SK-N-SH treated with all-trans-retinoic acid at 6 μM for 48 hours (cell line): ENCODE data around the gene IGSF9.

ENCODE experiments used
- ATAC-seq: fragments of 200-7000 bp; cut with Tn5 transposase; 3 replicates; pipeline ENCODE4 v1.9.1; 2020; ENCODE audit warnings: mild to moderate bottlenecking, moderate library complexity
- ARNTL ChIP-seq: fragments of 450-650 bp; formaldehyde crosslinking; IDR thresholded peaks from 2 replicates; pipeline ENCODE4 v1.5.0; 2020; ENCODE audit warnings: low read depth, mild to moderate bottlenecking, moderate library complexity, borderline replicate concordance
- BACH2 ChIP-seq: fragments of 250-450 bp; sonication (Bioruptor Pico); IDR thresholded peaks from 2 replicates; pipeline ENCODE4 v1.9.0; 2021; ENCODE audit warnings: mild to moderate bottlenecking, borderline replicate concordance
- CREB5 ChIP-seq: fragments of 250-450 bp; sonication (Bioruptor Pico); IDR thresholded peaks from 2 replicates; pipeline ENCODE4 v1.5.1; 2020; ENCODE audit warnings: low read depth, mild to moderate bottlenecking, moderate library complexity
- CSDC2 ChIP-seq: fragments of 250-450 bp; sonication (Bioruptor Pico); IDR thresholded peaks from 2 replicates; pipeline ENCODE4 v1.5.0; 2020; ENCODE audit warnings: mild to moderate bottlenecking, moderate library complexity
- GLIS3 ChIP-seq: fragments of 250-450 bp; sonication (Bioruptor Pico); IDR thresholded peaks from 2 replicates; pipeline ENCODE4 v1.5.0; 2020; ENCODE audit warnings: mild to moderate bottlenecking, moderate library complexity
- ISL1 ChIP-seq: fragments of 250-450 bp; sonication (Bioruptor Pico); IDR thresholded peaks from 2 replicates; pipeline ENCODE4 v2.1.2; 2022; ENCODE audit warnings: mild to moderate bottlenecking, moderate library complexity
- OSR1 ChIP-seq: fragments of 250-450 bp; sonication (Bioruptor Pico); IDR thresholded peaks from 2 replicates; pipeline ENCODE4 v1.8.0; 2022; ENCODE audit warnings: moderate library complexity, mild to moderate bottlenecking, inconsistent platforms
- POU6F1 ChIP-seq: fragments of 250-450 bp; sonication (Bioruptor Pico); IDR thresholded peaks from 2 replicates; pipeline ENCODE4 v1.8.0; 2021; ENCODE audit warnings: low read depth, mild to moderate bottlenecking, moderate library complexity, borderline replicate concordance
- PPARA ChIP-seq: fragments of 250-450 bp; sonication (Bioruptor Pico); IDR thresholded peaks from 2 replicates; pipeline ENCODE4 v1.5.0; 2020; ENCODE audit warnings: mild to moderate bottlenecking, borderline replicate concordance
- SNAI2 ChIP-seq: fragments of 250-450 bp; sonication (Bioruptor Pico); IDR thresholded peaks from 2 replicates; pipeline ENCODE4 v1.5.0; 2020; ENCODE audit warnings: mild to moderate bottlenecking, moderate library complexity
- TCF4 ChIP-seq: fragments of 250-450 bp; sonication (Bioruptor Pico); IDR thresholded peaks from 2 replicates; pipeline ENCODE4 v1.8.0; 2021; ENCODE audit warnings: mild to moderate bottlenecking, moderate library complexity, borderline replicate concordance
- TOX ChIP-seq: fragments of 250-450 bp; sonication (Bioruptor Pico); IDR thresholded peaks from 2 replicates; pipeline ENCODE4 v1.8.0; 2021; ENCODE audit warnings: mild to moderate bottlenecking, moderate library complexity, borderline replicate concordance
- ZC3H10 ChIP-seq: fragments of 250-450 bp; sonication (Bioruptor Pico); IDR thresholded peaks from 2 replicates; pipeline ENCODE4 v1.5.1; 2021; ENCODE audit warnings: mild to moderate bottlenecking, moderate library complexity
- ZFP3 ChIP-seq: fragments of 250-450 bp; sonication (Bioruptor Pico); IDR thresholded peaks from 2 replicates; pipeline ENCODE4 v1.5.0; 2020; ENCODE audit warnings: mild to moderate bottlenecking, moderate library complexity
- ZFP30 ChIP-seq: fragments of 450-650 bp; formaldehyde crosslinking; IDR thresholded peaks from 2 replicates; pipeline ENCODE4 v1.5.0; 2022; ENCODE audit warnings: mild to moderate bottlenecking, moderate library complexity
- ZNF565 ChIP-seq: fragments of 450-650 bp; formaldehyde crosslinking; conservative IDR thresholded peaks from 2 replicates; pipeline ENCODE4 v1.5.0; 2020; ENCODE audit warnings: low read depth, mild to moderate bottlenecking, moderate library complexity
- ZNF70 ChIP-seq: fragments of 450-650 bp; formaldehyde crosslinking; IDR thresholded peaks from 2 replicates; pipeline ENCODE4 v1.5.0; 2020; ENCODE audit warnings: mild to moderate bottlenecking, moderate library complexity
- ZNF8 ChIP-seq: fragments of 450-650 bp; formaldehyde crosslinking; IDR thresholded peaks from 2 replicates; pipeline ENCODE4 v1.5.0; 2020; ENCODE audit warnings: mild to moderate bottlenecking, moderate library complexity
- TF ChIP-seq, protein P1 (sequence below): fragments of 250-450 bp; sonication (Bioruptor Pico); IDR thresholded peaks from 2 replicates; pipeline ENCODE4 v1.5.0; 2020; ENCODE audit warnings: mild to moderate bottlenecking, moderate library complexity

Gene IGSF9

DNA sequence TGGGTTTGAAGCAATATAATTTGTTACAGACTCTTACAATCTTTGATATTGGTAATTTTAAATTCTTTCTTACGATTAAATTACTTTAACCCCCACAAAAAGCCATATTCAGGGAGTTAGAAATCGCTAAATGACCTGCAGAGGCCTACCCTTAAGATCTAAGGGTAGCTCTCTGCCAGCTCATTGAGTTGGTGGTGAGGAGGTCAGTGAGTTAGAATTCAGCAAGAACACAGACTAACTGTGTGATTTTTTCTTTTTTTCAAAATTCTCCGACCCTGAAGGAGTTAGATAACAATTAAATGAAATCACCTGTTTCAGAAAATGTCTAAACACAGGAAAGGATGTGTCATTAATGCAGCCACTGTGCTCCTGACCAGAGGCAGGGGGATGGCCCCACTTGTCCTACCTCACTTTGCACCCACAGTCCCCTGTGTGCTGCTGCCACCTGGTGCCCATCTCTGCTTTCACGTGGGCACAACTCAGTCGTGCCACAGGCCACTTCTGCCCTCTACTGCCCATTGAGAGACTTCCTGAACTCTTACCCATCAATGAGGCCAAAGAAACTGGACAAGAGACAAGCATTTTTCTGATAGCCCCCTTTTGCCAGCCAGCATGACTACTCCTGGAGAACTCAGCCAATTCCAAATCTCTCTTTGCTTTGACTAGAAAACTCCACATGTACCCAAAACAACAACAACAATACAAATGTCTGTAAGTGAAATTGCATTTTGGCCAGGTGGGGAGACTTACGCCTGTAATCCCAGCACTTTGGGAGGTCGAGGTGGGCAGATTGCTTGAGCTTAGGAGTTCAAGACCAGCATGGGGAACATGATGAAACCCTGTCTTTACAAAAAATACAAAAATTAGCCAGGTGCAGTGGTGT is 53.9 kb downstream of the IGSF9 start:
- peak; percentile 72; the same call in 1 of the 2 replicates for TF ChIP-seq POU6F1 (CRISPR knock-in tag)
- no peak for TF ChIP-seq TCF4 (CRISPR knock-in tag)
- TF ChIP-seq ZNF70 (CRISPR knock-in tag), result no peak
- no peak for TF ChIP-seq CSDC2 (CRISPR knock-in tag)
- TF ChIP-seq, protein P1, sequence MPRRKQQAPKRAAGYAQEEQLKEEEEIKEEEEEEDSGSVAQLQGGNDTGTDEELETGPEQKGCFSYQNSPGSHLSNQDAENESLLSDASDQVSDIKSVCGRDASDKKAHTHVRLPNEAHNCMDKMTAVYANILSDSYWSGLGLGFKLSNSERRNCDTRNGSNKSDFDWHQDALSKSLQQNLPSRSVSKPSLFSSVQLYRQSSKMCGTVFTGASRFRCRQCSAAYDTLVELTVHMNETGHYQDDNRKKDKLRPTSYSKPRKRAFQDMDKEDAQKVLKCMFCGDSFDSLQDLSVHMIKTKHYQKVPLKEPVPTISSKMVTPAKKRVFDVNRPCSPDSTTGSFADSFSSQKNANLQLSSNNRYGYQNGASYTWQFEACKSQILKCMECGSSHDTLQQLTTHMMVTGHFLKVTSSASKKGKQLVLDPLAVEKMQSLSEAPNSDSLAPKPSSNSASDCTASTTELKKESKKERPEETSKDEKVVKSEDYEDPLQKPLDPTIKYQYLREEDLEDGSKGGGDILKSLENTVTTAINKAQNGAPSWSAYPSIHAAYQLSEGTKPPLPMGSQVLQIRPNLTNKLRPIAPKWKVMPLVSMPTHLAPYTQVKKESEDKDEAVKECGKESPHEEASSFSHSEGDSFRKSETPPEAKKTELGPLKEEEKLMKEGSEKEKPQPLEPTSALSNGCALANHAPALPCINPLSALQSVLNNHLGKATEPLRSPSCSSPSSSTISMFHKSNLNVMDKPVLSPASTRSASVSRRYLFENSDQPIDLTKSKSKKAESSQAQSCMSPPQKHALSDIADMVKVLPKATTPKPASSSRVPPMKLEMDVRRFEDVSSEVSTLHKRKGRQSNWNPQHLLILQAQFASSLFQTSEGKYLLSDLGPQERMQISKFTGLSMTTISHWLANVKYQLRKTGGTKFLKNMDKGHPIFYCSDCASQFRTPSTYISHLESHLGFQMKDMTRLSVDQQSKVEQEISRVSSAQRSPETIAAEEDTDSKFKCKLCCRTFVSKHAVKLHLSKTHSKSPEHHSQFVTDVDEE (CRISPR knock-in tag), result no peak
- TF ChIP-seq ZFP3 (CRISPR knock-in tag), result no peak
- TF ChIP-seq ZNF565 (CRISPR knock-in tag), result no peak
- no peak for TF ChIP-seq BACH2 (CRISPR knock-in tag)
- no peak for TF ChIP-seq GLIS3 (CRISPR knock-in tag)

GRCh38 chr1:159890390-159890789 is 55.0 kb downstream of the IGSF9 start:
- TF ChIP-seq SNAI2 (CRISPR knock-in tag) (no peak), CSDC2 (CRISPR knock-in tag) (no peak), ZFP30 (CRISPR knock-in tag) (no peak), BACH2 (CRISPR knock-in tag) (no peak), OSR1 (CRISPR knock-in tag) (no peak), ISL1 (CRISPR knock-in tag) (no peak), ZNF70 (CRISPR knock-in tag) (no peak), ARNTL (no peak), ZNF8 (CRISPR knock-in tag) (no peak), ZNF565 (CRISPR knock-in tag) (no peak), CREB5 (CRISPR knock-in tag) (no peak)
- ATAC-seq, result peak; percentile 5

More for the DNA sequence above, 53.9 kb downstream of the IGSF9 start:
- ATAC-seq, result peak; percentile 93

DNA sequence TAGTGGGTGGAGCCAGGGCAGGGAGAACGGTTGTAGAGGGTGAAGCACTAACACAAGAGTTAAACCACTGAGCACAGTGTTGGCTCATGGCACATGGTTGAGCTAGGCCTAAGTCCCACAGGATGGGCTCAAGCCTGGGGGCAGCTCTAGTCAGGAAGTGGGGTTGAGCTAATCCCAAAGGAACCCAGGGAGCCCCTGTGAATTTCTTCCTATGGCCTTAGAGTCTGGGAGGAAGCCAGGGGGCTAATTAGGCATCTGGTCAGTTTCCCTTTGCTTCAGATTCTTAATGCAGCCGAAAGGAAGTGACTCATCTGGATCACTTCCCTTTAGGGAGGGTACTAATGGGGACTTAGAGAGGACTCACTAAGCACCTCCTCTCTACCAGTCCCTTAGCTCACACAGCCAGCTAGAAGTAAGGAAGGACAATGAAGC is 55.6 kb downstream of the IGSF9 start:
- peak; percentile 91 for ATAC-seq
- no peak for TF ChIP-seq PPARA (CRISPR knock-in tag)
- TF ChIP-seq CREB5 (CRISPR knock-in tag), result no peak
- no peak for TF ChIP-seq SNAI2 (CRISPR knock-in tag)
- TF ChIP-seq CSDC2 (CRISPR knock-in tag), result no peak
- TF ChIP-seq ZNF8 (CRISPR knock-in tag), result no peak
- TF ChIP-seq ZNF70 (CRISPR knock-in tag), result no peak
- TF ChIP-seq TOX (CRISPR knock-in tag), result no peak
- TF ChIP-seq POU6F1 (CRISPR knock-in tag), result no peak
- TF ChIP-seq ZC3H10 (CRISPR knock-in tag), result no peak
